CD4-positive, alpha-beta T cell treated with Interleukin-17A for 1 hour (primary cell): ENCODE data around the gene FLRT2.

Source experiments
- DNase-seq: peaks from one replicate; pipeline ENCODE4 v3.0.0-alpha.2; 2020

The FLRT2 gene

GRCh38 chr14:85565862-85566296 lies 35.9 kb downstream of the FLRT2 start:
- no peak for DNase-seq

- no peak for DNase-seq
Measured at GRCh38 chr14:85566603-85567002, 36.7 kb downstream of the FLRT2 start.

GRCh38 chr14:85572011-85572410 lies 42.1 kb downstream of the FLRT2 start:
- no peak for DNase-seq

- DNase-seq = no peak
Measured at GRCh38 chr14:85572845-85573244, 42.9 kb downstream of the FLRT2 start.

- DNase-seq = no peak
Measured at GRCh38 chr14:85573406-85573805, 43.5 kb downstream of the FLRT2 start.

- DNase-seq = no peak
Measured at GRCh38 chr14:85574853-85575616, 45.1 kb downstream of the FLRT2 start.

GRCh38 chr14:85575617-85575898 lies 45.6 kb downstream of the FLRT2 start:
- DNase-seq = no peak

GRCh38 chr14:85576218-85576617 lies 46.3 kb downstream of the FLRT2 start:
- DNase-seq = no peak

GRCh38 chr14:85576848-85577542 lies 47.1 kb downstream of the FLRT2 start:
- DNase-seq = no peak

- DNase-seq = no peak
Measured at GRCh38 chr14:85577543-85578114, 47.7 kb downstream of the FLRT2 start.

GRCh38 chr14:85578357-85578756 lies 48.4 kb downstream of the FLRT2 start:
- DNase-seq = no peak

GRCh38 chr14:85578930-85579329 lies 49.0 kb downstream of the FLRT2 start:
- DNase-seq = no peak

- no peak for DNase-seq
Measured at GRCh38 chr14:85579942-85580341, 50.0 kb downstream of the FLRT2 start.

- no peak for DNase-seq
Measured at GRCh38 chr14:85580536-85581140, 50.7 kb downstream of the FLRT2 start.

GRCh38 chr14:85581691-85582090 lies 51.7 kb downstream of the FLRT2 start:
- DNase-seq = no peak

GRCh38 chr14:85583380-85583779 lies 53.4 kb downstream of the FLRT2 start:
- DNase-seq = no peak

GRCh38 chr14:85584481-85584880 lies 54.5 kb downstream of the FLRT2 start:
- no peak for DNase-seq

- no peak for DNase-seq
Measured at GRCh38 chr14:85587151-85587711, 57.3 kb downstream of the FLRT2 start.

GRCh38 chr14:85590784-85591183 lies 60.8 kb downstream of the FLRT2 start:
- DNase-seq = no peak

- no peak for DNase-seq
Measured at GRCh38 chr14:85594217-85594616, 64.3 kb downstream of the FLRT2 start.

- DNase-seq = no peak
Measured at GRCh38 chr14:85595981-85596380, 66.0 kb downstream of the FLRT2 start.

GRCh38 chr14:85596562-85596961 lies 66.6 kb downstream of the FLRT2 start:
- DNase-seq = no peak

GRCh38 chr14:85597701-85598100 lies 67.8 kb downstream of the FLRT2 start:
- no peak for DNase-seq

GRCh38 chr14:85599939-85600338 lies 70.0 kb downstream of the FLRT2 start:
- no peak for DNase-seq
